Chondrocyte (in vitro differentiated cells): ENCODE measurements around the gene BFSP2. TPM values are rescaled to one million over a fixed set of nuclear protein-coding genes. Genes with fewer than 3 reads are reported as not detected.

Source experiments
- DNase-seq: peaks from one replicate; pipeline ENCODE4 v3.0.0; 2021; ENCODE audit warnings: mixed read lengths, low spot score
- H3K27ac Mint-ChIP-seq: one replicate; pipeline ENCODE4 v1.8.0; 2021; ENCODE audit warnings: mild to moderate bottlenecking, moderate library complexity, mixed read lengths; ENCODE audit not compliant: unreplicated experiment
- H3K27me3 Mint-ChIP-seq: 2 replicates; pipeline ENCODE4 v1.8.0; 2021; ENCODE audit warnings: low read depth, mixed read lengths
- H3K36me3 Mint-ChIP-seq: 2 replicates; pipeline ENCODE4 v1.8.0; 2021; ENCODE audit warnings: low read depth, mixed read lengths
- H3K4me1 Mint-ChIP-seq: 2 replicates; pipeline ENCODE4 v1.8.0; 2021; ENCODE audit warnings: low read depth, mild to moderate bottlenecking, mixed read lengths
- H3K4me3 Mint-ChIP-seq: one replicate; pipeline ENCODE4 v1.8.0; 2021; ENCODE audit warnings: mild to moderate bottlenecking, moderate library complexity, mixed read lengths; ENCODE audit not compliant: unreplicated experiment
- H3K9me3 Mint-ChIP-seq: 2 replicates; pipeline ENCODE4 v1.8.0; 2021; ENCODE audit warnings: low read depth, mixed read lengths
- long read RNA-seq: library from polyadenylated mRNA; stranded (forward); transcript quantifications from one replicate; pipeline ENCODE4 v2.0.0, GENCODE V29; 2021
- total RNA-seq: library from RNA; stranded (reverse); gene quantifications from 3 replicates; pipeline ENCODE4 v1.2.1, GENCODE V29; 2021
- TF ChIP-seq, protein P1 (sequence below): fragments of 200-600 bp; sonication (generic); IDR thresholded peaks from 2 replicates; pipeline ENCODE4 v1.5.0; 2021; ENCODE audit warnings: antibody characterized with exemption, mild to moderate bottlenecking, moderate library complexity

The BFSP2 gene, protein sequence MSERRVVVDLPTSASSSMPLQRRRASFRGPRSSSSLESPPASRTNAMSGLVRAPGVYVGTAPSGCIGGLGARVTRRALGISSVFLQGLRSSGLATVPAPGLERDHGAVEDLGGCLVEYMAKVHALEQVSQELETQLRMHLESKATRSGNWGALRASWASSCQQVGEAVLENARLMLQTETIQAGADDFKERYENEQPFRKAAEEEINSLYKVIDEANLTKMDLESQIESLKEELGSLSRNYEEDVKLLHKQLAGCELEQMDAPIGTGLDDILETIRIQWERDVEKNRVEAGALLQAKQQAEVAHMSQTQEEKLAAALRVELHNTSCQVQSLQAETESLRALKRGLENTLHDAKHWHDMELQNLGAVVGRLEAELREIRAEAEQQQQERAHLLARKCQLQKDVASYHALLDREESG
- total RNA-seq: not detected in 3 replicates
- long read RNA-seq: 0 reads

DNA sequence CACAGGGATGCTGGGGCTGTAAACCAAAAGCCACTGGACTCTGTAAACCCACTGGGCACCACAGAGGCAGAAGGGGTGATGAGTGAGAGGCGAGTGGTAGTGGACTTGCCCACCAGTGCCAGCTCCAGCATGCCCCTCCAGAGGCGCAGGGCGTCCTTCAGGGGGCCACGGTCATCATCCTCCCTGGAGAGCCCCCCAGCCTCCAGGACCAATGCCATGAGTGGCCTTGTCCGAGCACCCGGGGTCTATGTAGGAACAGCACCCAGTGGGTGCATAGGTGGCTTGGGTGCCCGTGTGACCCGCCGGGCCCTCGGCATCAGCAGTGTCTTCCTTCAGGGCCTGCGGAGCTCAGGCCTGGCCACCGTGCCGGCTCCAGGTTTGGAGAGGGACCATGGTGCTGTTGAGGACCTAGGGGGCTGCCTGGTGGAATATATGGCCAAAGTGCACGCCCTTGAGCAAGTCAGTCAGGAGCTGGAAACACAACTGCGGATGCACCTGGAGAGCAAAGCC, at the start of gene BFSP2:
Gene BFSP2 (plus strand): TSS at position 51 of the 510 bp plus-strand sequence. CDS start 28 bp downstream, at position 79.
- Mint-ChIP-seq H3K9me3 (no peaks in the 10 kb centered on the region), H3K27ac (no peak within 1 kb of the TSS), H3K4me1 (peaks cover 11% of the 10 kb centered on the region), H3K36me3 (peaks cover 1% of the 10 kb centered on the region), H3K4me3 (no peak within 1 kb of the TSS), H3K27me3 (no peaks in the 10 kb centered on the region)
- peak; percentile 79 for DNase-seq
- TF ChIP-seq, protein P1, sequence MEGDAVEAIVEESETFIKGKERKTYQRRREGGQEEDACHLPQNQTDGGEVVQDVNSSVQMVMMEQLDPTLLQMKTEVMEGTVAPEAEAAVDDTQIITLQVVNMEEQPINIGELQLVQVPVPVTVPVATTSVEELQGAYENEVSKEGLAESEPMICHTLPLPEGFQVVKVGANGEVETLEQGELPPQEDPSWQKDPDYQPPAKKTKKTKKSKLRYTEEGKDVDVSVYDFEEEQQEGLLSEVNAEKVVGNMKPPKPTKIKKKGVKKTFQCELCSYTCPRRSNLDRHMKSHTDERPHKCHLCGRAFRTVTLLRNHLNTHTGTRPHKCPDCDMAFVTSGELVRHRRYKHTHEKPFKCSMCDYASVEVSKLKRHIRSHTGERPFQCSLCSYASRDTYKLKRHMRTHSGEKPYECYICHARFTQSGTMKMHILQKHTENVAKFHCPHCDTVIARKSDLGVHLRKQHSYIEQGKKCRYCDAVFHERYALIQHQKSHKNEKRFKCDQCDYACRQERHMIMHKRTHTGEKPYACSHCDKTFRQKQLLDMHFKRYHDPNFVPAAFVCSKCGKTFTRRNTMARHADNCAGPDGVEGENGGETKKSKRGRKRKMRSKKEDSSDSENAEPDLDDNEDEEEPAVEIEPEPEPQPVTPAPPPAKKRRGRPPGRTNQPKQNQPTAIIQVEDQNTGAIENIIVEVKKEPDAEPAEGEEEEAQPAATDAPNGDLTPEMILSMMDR: no peak

DNA sequence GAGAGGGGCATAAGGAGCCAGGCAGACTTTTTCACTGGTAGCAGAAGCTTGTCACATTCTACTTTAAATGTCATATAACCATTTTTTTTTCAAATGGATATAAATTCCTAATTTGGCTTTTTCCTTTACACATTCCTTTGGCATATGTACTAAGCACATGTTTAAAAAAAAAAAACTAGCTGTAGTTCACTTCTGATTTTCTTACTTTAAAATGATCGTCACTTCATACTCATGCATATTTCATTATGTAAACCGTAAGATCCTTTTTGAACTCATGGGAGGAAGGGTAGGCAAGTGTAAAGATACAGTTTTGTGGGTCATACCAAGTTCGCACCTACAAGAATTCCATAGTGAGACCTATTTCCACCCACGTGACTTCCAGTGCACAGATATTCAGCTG, 45.1 kb upstream of the BFSP2 start:
- H3K36me3 Mint-ChIP-seq: peaks cover 11% of the 10 kb centered on the region
- H3K9me3 Mint-ChIP-seq: peaks cover 17% of the 10 kb centered on the region
- no peak overlapping the region for H3K4me3 Mint-ChIP-seq
- no peak for DNase-seq
- H3K4me1 Mint-ChIP-seq: no peaks in the 10 kb centered on the region
- H3K27ac Mint-ChIP-seq: no peak overlapping the region
- peaks cover 16% of the 10 kb centered on the region for H3K27me3 Mint-ChIP-seq
- TF ChIP-seq, protein P1: no peak

DNA sequence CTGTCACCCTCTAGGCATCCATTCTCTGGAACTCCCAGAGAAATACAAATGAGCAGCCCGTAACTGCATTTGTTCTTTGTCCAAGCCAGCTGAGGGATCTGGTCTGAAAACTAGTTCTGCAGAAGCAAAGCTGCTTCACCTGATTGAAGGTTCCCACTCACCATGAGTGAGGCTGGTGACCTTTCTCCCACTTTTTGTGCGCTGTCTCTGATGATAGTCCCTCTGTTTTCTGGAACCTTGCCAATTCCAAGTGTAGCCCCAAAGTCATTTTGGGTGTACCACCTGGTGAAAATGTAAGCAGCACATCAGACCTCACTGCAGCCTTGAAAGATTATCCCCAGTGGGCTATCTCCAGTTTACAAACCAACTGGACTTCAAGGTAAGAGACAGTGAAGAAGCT, 39.4 kb upstream of the BFSP2 start:
- peaks cover 7% of the 10 kb centered on the region for H3K36me3 Mint-ChIP-seq
- no peak overlapping the region for H3K27ac Mint-ChIP-seq
- no peaks in the 10 kb centered on the region for H3K4me1 Mint-ChIP-seq
- H3K27me3 Mint-ChIP-seq: peaks cover 23% of the 10 kb centered on the region
- H3K9me3 Mint-ChIP-seq: peaks cover 13% of the 10 kb centered on the region
- TF ChIP-seq, protein P1: no peak
- H3K4me3 Mint-ChIP-seq: no peak overlapping the region
- no peak for DNase-seq

DNA sequence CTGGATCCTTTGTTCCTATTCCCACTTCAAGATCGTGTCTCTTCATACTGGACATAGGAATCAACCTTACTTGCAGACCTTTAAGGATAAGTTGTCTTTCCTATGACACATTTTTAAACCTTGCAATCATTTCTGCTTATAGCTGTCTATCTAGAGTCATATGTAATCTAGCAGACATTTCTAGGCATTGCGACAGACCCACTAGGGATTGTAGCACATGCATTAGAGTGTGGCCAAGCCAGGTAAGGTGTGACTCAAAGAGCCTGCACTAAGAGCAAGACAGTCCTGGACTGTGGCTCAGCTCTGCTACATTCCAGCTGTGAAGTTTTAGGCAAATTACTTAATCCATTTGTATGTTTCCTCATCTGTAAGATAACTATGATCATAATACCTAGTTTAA, 38.8 kb upstream of the BFSP2 start:
- DNase-seq: no peak
- H3K4me1 Mint-ChIP-seq: no peaks in the 10 kb centered on the region
- TF ChIP-seq, protein P1: no peak
- peaks cover 27% of the 10 kb centered on the region for H3K27me3 Mint-ChIP-seq
- H3K27ac Mint-ChIP-seq: no peak overlapping the region
- H3K36me3 Mint-ChIP-seq: peaks cover 9% of the 10 kb centered on the region
- H3K4me3 Mint-ChIP-seq: no peak overlapping the region
- peaks cover 11% of the 10 kb centered on the region for H3K9me3 Mint-ChIP-seq

DNA sequence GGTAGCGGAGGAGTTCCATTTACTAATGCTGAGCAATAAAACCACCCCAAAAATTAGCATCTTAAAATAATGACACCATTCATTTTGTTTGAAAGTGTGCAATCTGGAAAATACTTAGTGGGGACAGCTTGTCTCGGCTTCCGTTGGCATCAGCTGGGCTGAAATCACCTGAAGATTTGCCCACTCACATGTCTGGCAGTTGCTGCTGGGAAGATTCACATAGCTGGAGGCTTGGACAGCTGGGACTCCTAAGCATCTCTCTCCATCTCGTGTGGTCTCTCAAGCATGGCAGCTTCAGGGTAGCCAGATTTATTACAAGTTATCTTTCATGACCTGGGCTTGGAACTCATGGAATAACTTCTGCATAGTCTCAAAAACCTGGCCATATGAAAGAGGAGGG, 38.4 kb upstream of the BFSP2 start:
- Mint-ChIP-seq H3K4me1 (no peaks in the 10 kb centered on the region), H3K9me3 (peaks cover 7% of the 10 kb centered on the region), H3K4me3 (no peak overlapping the region), H3K27ac (no peak overlapping the region), H3K27me3 (peaks cover 29% of the 10 kb centered on the region), H3K36me3 (peaks cover 5% of the 10 kb centered on the region)
- TF ChIP-seq, protein P1: no peak
- DNase-seq: no peak
